Measurements from ENCODE around the gene LAMC2.

DNA sequence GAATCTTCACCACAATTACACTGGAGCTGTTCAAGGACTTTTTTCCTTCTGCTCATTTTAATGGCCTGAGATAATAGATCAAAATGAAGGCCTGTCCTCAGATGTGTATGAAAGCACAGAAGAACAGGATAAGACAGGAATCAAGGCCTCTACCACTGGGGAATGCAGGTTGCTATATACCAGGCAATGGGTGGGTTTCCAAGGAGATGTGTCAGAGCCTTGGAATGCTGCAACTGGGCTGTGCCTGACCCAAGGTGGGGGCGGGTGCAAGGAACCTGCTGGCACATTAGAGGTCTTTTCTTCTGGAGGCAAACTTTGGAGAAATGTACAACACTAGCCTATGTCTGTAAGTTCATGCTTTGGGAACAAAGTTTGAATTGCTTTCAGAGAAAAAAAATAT is 21.7 kb upstream of the LAMC2 start:
- TF ChIP-seq, protein P1, sequence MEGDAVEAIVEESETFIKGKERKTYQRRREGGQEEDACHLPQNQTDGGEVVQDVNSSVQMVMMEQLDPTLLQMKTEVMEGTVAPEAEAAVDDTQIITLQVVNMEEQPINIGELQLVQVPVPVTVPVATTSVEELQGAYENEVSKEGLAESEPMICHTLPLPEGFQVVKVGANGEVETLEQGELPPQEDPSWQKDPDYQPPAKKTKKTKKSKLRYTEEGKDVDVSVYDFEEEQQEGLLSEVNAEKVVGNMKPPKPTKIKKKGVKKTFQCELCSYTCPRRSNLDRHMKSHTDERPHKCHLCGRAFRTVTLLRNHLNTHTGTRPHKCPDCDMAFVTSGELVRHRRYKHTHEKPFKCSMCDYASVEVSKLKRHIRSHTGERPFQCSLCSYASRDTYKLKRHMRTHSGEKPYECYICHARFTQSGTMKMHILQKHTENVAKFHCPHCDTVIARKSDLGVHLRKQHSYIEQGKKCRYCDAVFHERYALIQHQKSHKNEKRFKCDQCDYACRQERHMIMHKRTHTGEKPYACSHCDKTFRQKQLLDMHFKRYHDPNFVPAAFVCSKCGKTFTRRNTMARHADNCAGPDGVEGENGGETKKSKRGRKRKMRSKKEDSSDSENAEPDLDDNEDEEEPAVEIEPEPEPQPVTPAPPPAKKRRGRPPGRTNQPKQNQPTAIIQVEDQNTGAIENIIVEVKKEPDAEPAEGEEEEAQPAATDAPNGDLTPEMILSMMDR (IDR thresholded peaks at IDR 0.05; ENCODE audit: borderline replicate concordance, extremely low read depth, low read length, poor library complexity, severe bottlenecking) = no peak
- no peak for TF ChIP-seq EZH2 (IDR thresholded peaks at IDR 0.05; ENCODE audit: borderline replicate concordance, low read depth, low read length, severe bottlenecking)
